Loucy (cell line): ENCODE results near the gene SPZ1.
"Not testable (repeated sequence)": the region's sequence is repeated elsewhere in the genome, so short reads cannot be mapped to it uniquely, and the experiment has no call there.

Experiments used
- H2AFZ ChIP-seq: fragments of 200-600 bp; sonication (generic); 2 replicates; pipeline ENCODE4 v1.6.0; 2016; ENCODE audit warnings: antibody characterized with exemption, mild to moderate bottlenecking, low read length, moderate library complexity
- H3F3A ChIP-seq: fragments of 200-600 bp; 2 replicates; pipeline ENCODE4 v1.6.0; 2016; ENCODE audit warnings: antibody characterized with exemption, low read depth, mild to moderate bottlenecking
- H3K27me3 ChIP-seq: fragments of 200-600 bp; sonication (generic); 2 replicates; pipeline ENCODE4 v1.6.1; 2014; ENCODE audit warnings: low read length, mild to moderate bottlenecking; ENCODE audit not compliant: insufficient read depth, poor library complexity, severe bottlenecking
- H3K36me3 ChIP-seq: fragments of 200-600 bp; sonication (generic); 2 replicates; pipeline ENCODE4 v1.6.1; 2016; ENCODE audit warnings: low read length; ENCODE audit not compliant: insufficient read depth
- H3K4me1 ChIP-seq: fragments of 200-600 bp; sonication (generic); 2 replicates; pipeline ENCODE4 v1.5.1; 2014; ENCODE audit warnings: low read length, mild to moderate bottlenecking; ENCODE audit not compliant: insufficient read depth, poor library complexity, severe bottlenecking
- H3K4me2 ChIP-seq: fragments of 200-600 bp; sonication (generic); 2 replicates; pipeline ENCODE4 v1.6.0; 2014; ENCODE audit warnings: antibody characterized with exemption, low read length, low read depth, mild to moderate bottlenecking; ENCODE audit not compliant: poor library complexity, severe bottlenecking
- H3K4me3 ChIP-seq: fragments of 200-600 bp; sonication (generic); 2 replicates; pipeline ENCODE4 v1.5.1; 2014; ENCODE audit warnings: low read length, mild to moderate bottlenecking, mixed read lengths; ENCODE audit not compliant: poor library complexity, severe bottlenecking
- H3K79me2 ChIP-seq: fragments of 200-600 bp; sonication (generic); 2 replicates; pipeline ENCODE4 v1.6.1; 2014; ENCODE audit warnings: low read length; ENCODE audit not compliant: insufficient read depth
- H3K9ac ChIP-seq: fragments of 200-600 bp; sonication (generic); 2 replicates; pipeline ENCODE4 v1.6.0; 2014; ENCODE audit warnings: mild to moderate bottlenecking, low read depth, low read length, moderate library complexity; ENCODE audit not compliant: poor library complexity, severe bottlenecking
- H3K9me2 ChIP-seq: fragments of 200-600 bp; sonication (generic); replicated peaks from 2 replicates; pipeline ENCODE4 v1.6.1; 2016; ENCODE audit warnings: low read depth, low read length, mixed read lengths
- H3K9me3 ChIP-seq: fragments of 200-600 bp; sonication (generic); 2 replicates; pipeline ENCODE4 v1.6.1; 2014; ENCODE audit warnings: mild to moderate bottlenecking, antibody characterized with exemption, low read length, low read depth; ENCODE audit not compliant: insufficient read depth
- H4K20me1 ChIP-seq: fragments of 200-600 bp; sonication (generic); 2 replicates; pipeline ENCODE4 v1.6.0; 2014; ENCODE audit warnings: antibody characterized with exemption, low read length, mild to moderate bottlenecking; ENCODE audit not compliant: insufficient read depth, poor library complexity, severe bottlenecking
- EZH2phosphoT487 ChIP-seq: fragments of 200-600 bp; IDR thresholded peaks from 2 replicates; pipeline ENCODE4 v1.6.1; 2018; ENCODE audit warnings: antibody characterized with exemption, mild to moderate bottlenecking, moderate library complexity, borderline replicate concordance
- TF ChIP-seq, protein P1 (sequence below): fragments of 200-600 bp; sonication (generic); conservative IDR thresholded peaks from 2 replicates; pipeline ENCODE4 v1.5.1; 2014; ENCODE audit warnings: mild to moderate bottlenecking, antibody characterized with exemption, low read length

Gene SPZ1

DNA sequence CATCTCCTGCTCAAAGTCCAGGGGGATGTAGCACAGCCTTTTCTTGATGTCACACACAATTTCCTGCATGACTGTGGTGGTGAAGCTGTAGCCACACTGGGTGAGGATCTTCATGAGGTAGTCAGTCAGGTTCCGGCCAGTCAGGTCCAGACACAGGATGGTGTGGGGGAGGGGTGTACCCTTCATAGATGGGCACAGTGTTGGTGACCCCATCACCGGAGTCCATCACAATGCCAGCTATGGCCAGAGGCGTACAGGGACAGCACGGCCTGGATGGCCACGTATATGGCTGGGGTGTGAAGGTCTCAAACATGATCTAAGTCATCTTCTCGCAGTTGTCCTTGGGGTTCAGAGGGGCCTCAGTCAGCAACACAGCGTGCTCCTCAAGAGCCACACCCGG, 19.7 kb upstream of the SPZ1 start:
- no peaks in the 10 kb centered on the region for H3F3A ChIP-seq
- no peaks in the 10 kb centered on the region for H3K9me2 ChIP-seq
- no peak overlapping the region for H3K4me3 ChIP-seq
- no peaks in the 10 kb centered on the region for H3K36me3 ChIP-seq
- no peak overlapping the region for H3K4me2 ChIP-seq
- no peaks in the 10 kb centered on the region for H4K20me1 ChIP-seq
- H3K9ac ChIP-seq = no peak overlapping the region
- TF ChIP-seq, protein P1, sequence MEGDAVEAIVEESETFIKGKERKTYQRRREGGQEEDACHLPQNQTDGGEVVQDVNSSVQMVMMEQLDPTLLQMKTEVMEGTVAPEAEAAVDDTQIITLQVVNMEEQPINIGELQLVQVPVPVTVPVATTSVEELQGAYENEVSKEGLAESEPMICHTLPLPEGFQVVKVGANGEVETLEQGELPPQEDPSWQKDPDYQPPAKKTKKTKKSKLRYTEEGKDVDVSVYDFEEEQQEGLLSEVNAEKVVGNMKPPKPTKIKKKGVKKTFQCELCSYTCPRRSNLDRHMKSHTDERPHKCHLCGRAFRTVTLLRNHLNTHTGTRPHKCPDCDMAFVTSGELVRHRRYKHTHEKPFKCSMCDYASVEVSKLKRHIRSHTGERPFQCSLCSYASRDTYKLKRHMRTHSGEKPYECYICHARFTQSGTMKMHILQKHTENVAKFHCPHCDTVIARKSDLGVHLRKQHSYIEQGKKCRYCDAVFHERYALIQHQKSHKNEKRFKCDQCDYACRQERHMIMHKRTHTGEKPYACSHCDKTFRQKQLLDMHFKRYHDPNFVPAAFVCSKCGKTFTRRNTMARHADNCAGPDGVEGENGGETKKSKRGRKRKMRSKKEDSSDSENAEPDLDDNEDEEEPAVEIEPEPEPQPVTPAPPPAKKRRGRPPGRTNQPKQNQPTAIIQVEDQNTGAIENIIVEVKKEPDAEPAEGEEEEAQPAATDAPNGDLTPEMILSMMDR = no peak
- no peak for TF ChIP-seq EZH2phosphoT487
- no peaks in the 10 kb centered on the region for H3K27me3 ChIP-seq
- H2AFZ ChIP-seq = no peak overlapping the region
- no peaks in the 10 kb centered on the region for H3K9me3 ChIP-seq
- H3K4me1 ChIP-seq = no peaks in the 10 kb centered on the region
- no peaks in the 10 kb centered on the region for H3K79me2 ChIP-seq

DNA sequence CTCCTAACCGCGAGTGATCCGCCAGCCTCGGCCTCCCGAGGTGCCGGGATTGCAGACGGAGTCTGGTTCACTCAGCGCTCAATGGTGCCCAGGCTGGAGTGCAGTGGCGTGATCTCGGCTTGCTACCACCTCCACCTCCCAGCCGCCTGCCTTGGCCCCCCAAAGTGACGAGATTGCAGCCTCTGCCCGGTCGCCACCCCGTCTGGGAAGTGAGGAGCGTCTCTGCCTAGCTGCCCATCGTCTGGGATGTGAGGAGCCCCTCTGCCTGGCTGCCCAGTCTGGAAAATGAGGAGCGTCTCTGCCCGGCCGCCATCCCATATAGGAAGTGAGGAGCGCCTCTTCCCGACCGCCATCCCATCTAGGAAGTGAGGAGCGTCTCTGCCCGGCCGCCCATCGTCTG, 19.0 kb upstream of the SPZ1 start:
- H2AFZ ChIP-seq, H3K9me3 ChIP-seq, H3K27me3 ChIP-seq, H3F3A ChIP-seq, H3K4me3 ChIP-seq, H3K9me2 ChIP-seq, H3K9ac ChIP-seq, H3K4me1 ChIP-seq, H3K36me3 ChIP-seq, H3K79me2 ChIP-seq, H3K4me2 ChIP-seq, H4K20me1 ChIP-seq: not testable (repeated sequence)

DNA sequence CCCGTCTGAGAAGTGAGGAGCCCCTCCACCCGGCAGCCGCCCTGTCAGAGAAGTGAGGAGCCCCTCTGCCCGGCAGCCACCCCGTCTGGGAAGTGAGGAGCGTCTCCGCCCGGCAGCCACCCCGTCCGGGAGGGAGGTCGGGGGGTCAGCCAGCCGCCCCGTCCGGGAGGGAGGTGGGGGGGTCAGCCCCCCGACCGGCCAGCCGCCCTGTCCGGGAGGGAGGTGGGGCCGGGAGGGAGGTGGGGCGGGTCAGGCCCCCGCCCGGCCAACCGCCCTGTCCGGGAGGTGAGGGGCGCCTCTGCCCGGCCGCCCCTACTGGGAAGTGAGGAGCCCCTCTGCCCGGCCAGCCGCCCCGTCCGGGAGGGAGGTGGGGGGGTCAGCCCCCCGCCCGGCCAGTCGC, 18.5 kb upstream of the SPZ1 start:
- not testable (repeated sequence) for H3K79me2 ChIP-seq, H2AFZ ChIP-seq, H3F3A ChIP-seq, H3K9me2 ChIP-seq, H3K9me3 ChIP-seq, H3K4me1 ChIP-seq, H3K36me3 ChIP-seq, H3K4me3 ChIP-seq, H4K20me1 ChIP-seq, H3K9ac ChIP-seq, H3K27me3 ChIP-seq, H3K4me2 ChIP-seq

DNA sequence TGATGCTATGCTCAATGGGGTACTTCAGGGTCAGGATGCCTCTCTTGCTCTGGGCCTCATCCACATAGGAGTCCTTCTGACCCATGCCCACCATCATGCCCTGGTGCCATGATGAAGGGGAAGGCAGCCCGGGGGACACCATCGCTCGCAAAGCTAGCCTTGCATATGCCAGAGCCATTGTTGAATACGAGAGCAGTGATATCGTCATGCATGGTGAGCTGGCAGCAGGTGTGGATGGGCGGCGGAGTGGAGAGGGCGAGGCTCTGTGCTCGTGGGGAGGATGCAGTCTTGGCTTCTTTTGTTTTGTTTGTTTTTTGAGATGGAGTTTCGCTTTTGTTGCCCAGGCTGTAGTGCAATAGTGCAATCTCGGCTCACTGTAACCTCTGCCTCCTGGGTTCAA, 17.2 kb upstream of the SPZ1 start:
- TF ChIP-seq, protein P1 = no peak
- no peak for TF ChIP-seq EZH2phosphoT487
- Histone ChIP-seq H3K27me3 (no peaks in the 10 kb centered on the region), H3K4me1 (no peaks in the 10 kb centered on the region), H3K36me3 (no peaks in the 10 kb centered on the region), H3K9me2 (no peaks in the 10 kb centered on the region), H3F3A (no peaks in the 10 kb centered on the region), H3K4me2 (no peak overlapping the region), H3K9me3 (no peaks in the 10 kb centered on the region), H3K4me3 (no peak overlapping the region), H2AFZ (no peak overlapping the region), H3K79me2 (no peaks in the 10 kb centered on the region), H4K20me1 (no peaks in the 10 kb centered on the region), H3K9ac (no peak overlapping the region)
